Activated CD8-positive, alpha-beta T cell treated with anti-CD3 and anti-CD28 coated beads for 36 hours (primary cell): Measurements from ENCODE around the gene APOA1. TPM values are rescaled to one million over a fixed set of nuclear protein-coding genes. Genes with fewer than 3 reads are reported as not detected.

Source experiments
- ATAC-seq: fragments of 200-7000 bp; cut with Tn5 transposase; one replicate; pipeline ENCODE4 v1.10.0; 2021; ENCODE audit warnings: mild to moderate bottlenecking, moderate library complexity
- CTCF ChIA-PET: fragments of 350-600 bp; sonication (Branson Sonifier 250); formaldehyde crosslinking; loops from one replicate; lab custom pipeline; 2021; ENCODE audit warnings: antibody characterized with exemption; lab: Charles Lee
- POLR2A ChIA-PET: fragments of 350-600 bp; sonication (Branson Sonifier 250); formaldehyde crosslinking; loops from one replicate; lab custom pipeline; 2021; ENCODE audit warnings: antibody characterized with exemption; lab: Charles Lee
- DNase-seq: peaks from one replicate; pipeline ENCODE4 v3.0.0-alpha.2; 2020
- H3K27ac Mint-ChIP-seq: one replicate; pipeline ENCODE4 v1.8.0; 2021; ENCODE audit warnings: mild to moderate bottlenecking, mixed read lengths
- H3K27me3 Mint-ChIP-seq: one replicate; pipeline ENCODE4 v1.8.0; 2021; ENCODE audit warnings: mixed read lengths
- H3K36me3 Mint-ChIP-seq: one replicate; pipeline ENCODE4 v1.8.0; 2021; ENCODE audit warnings: low read depth, mixed read lengths
- H3K4me1 Mint-ChIP-seq: one replicate; pipeline ENCODE4 v1.8.0; 2021; ENCODE audit warnings: low read depth, mixed read lengths
- H3K4me3 Mint-ChIP-seq: one replicate; pipeline ENCODE4 v1.8.0; 2021; ENCODE audit warnings: mild to moderate bottlenecking, moderate library complexity, mixed read lengths
- H3K9me3 Mint-ChIP-seq: one replicate; pipeline ENCODE4 v1.8.0; 2021; ENCODE audit warnings: mixed read lengths
- intact Hi-C: fragments of 100-400 bp; cut with micrococcal nuclease; formaldehyde crosslinking; loops from one replicate; pipeline ENCODE4 v1.10.0; 2022
- total RNA-seq, 2 experiments: library from RNA; stranded (reverse); gene quantifications; one replicate each; pipeline ENCODE4 v1.2.3, GENCODE V29; 2021
- TF ChIP-seq, protein P1 (sequence below): fragments of 200-600 bp; IDR thresholded peaks from one replicate; pipeline ENCODE4 v1.8.0; 2022; ENCODE audit warnings: antibody characterized with exemption, mild to moderate bottlenecking

The APOA1 gene
- total RNA-seq, 2 experiments from 2014 or later, result not detected

DNA sequence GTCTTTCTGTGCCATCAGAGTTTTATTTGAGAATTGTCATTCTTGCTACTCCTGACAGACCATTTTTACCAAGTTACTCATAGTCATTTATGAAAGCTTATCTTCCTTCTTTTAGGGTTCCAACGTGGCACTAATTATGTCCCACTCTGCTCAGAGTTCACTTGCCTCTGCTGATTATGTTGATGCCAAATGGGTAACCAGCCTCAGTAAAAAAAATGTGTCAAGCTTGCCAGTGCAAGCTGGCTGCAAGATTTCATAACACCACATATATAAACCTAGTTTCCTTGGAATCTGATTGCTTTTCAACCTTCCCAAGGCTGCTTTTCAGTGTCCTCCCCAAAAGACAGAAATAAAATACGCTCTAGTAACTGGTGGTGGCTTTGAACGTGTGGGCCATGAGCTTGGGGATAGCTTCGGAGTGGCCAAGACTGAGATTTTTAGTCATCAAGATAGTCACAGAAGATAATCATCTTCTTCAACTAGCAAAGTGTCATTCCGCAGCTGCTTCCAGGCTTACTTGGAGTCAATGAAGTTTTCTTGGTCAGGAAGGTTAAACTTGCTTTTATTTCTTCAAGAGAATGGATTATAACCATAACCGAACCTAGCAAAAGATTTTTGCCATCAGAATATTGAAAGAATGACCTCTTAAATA is 29.5 kb upstream of the APOA1 start:
- Mint-ChIP-seq H3K27me3 (no peaks in the 10 kb centered on the region), H3K27ac (no peak overlapping the region), H3K4me1 (peaks cover 9% of the 10 kb centered on the region), H3K36me3 (peaks cover 29% of the 10 kb centered on the region), H3K9me3 (no peaks in the 10 kb centered on the region), H3K4me3 (no peak overlapping the region)
- intact Hi-C loops, result no loop called here
- POLR2A ChIA-PET, result interaction anchor here (1.2 kb wide), 1 partner anchor 8 kb away, joined by 4 read pairs; no protein-coding TSS in a partner anchor
- CTCF ChIA-PET, result interaction anchor here (1.4 to 2.8 kb wide), 5 partner anchors 13 to 239 kb away, joined by 4 to 8 read pairs (median 6); no protein-coding TSS in a partner anchor
- TF ChIP-seq, protein P1, sequence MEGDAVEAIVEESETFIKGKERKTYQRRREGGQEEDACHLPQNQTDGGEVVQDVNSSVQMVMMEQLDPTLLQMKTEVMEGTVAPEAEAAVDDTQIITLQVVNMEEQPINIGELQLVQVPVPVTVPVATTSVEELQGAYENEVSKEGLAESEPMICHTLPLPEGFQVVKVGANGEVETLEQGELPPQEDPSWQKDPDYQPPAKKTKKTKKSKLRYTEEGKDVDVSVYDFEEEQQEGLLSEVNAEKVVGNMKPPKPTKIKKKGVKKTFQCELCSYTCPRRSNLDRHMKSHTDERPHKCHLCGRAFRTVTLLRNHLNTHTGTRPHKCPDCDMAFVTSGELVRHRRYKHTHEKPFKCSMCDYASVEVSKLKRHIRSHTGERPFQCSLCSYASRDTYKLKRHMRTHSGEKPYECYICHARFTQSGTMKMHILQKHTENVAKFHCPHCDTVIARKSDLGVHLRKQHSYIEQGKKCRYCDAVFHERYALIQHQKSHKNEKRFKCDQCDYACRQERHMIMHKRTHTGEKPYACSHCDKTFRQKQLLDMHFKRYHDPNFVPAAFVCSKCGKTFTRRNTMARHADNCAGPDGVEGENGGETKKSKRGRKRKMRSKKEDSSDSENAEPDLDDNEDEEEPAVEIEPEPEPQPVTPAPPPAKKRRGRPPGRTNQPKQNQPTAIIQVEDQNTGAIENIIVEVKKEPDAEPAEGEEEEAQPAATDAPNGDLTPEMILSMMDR, result no peak
- ATAC-seq, result no peak
- no peak for DNase-seq

DNA sequence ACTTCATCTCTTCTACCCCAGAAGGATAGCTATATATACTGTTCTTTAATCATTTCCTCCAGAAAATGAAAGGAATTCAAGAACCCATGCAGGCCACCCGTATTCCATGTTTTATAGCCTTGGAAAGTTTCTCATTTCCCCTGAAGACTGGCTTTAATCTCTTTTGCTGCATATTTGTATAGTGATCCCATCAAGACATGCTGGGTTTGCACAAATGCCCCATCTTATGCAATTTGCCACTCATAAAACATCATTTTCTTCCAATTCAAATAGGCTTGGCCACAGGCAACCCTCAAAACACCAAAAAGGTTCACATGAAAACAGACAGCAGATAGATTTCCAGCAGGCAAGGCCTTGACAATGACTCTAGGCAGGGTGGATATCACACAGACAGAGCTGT is 28.3 kb upstream of the APOA1 start:
- Mint-ChIP-seq H3K4me3 (no peak overlapping the region), H3K36me3 (peaks cover 36% of the 10 kb centered on the region), H3K4me1 (peaks cover 11% of the 10 kb centered on the region), H3K27me3 (no peaks in the 10 kb centered on the region), H3K9me3 (no peaks in the 10 kb centered on the region), H3K27ac (no peak overlapping the region)
- POLR2A ChIA-PET, result interaction anchor here (1.0 kb wide), 1 partner anchor 14 kb away, joined by 3 read pairs; no protein-coding TSS in a partner anchor
- intact Hi-C loops, result no loop called here
- ATAC-seq (no peak), DNase-seq (no peak)
- CTCF ChIA-PET, result interaction anchor here (1.7 to 2.8 kb wide), 2 partner anchors 12 to 30 kb away, joined by 4 to 8 read pairs; no protein-coding TSS in a partner anchor
- TF ChIP-seq, protein P1, result no peak

DNA sequence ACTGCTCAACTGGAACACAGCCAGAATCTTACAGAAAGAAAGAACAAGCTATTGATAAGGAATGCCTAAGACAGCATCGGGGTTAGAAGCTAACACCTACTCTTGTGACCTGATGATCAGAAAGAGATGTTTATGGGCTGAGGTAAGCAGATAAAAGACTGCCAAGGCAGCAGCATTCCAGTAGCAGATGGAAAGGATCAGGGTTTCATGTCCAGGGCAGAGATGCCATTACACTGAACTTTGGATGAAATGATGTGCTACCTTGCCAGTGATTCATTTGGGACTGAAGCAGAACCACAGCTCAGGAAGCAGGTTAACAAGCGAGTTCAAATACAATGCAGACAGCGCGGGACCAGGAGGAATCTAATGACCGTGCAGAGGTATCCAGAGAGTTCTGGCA is 27.1 kb upstream of the APOA1 start:
- intact Hi-C loops, result no loop called here
- H3K9me3 Mint-ChIP-seq, result no peaks in the 10 kb centered on the region
- no peak for ATAC-seq
- CTCF ChIA-PET, result interaction anchor here (1.3 to 2.8 kb wide), 2 partner anchors 28 to 242 kb away, joined by 3 to 8 read pairs; no protein-coding TSS in a partner anchor
- H3K4me3 Mint-ChIP-seq, result no peak overlapping the region
- POLR2A ChIA-PET, result interaction anchor here (1.0 to 3.0 kb wide), 2 partner anchors 11 to 13 kb away, joined by 3 to 15 read pairs; no protein-coding TSS in a partner anchor
- H3K4me1 Mint-ChIP-seq, result peaks cover 2% of the 10 kb centered on the region
- no peaks in the 10 kb centered on the region for H3K27me3 Mint-ChIP-seq
- TF ChIP-seq, protein P1, result no peak
- no peak for DNase-seq
- no peak overlapping the region for H3K27ac Mint-ChIP-seq
- peaks cover 31% of the 10 kb centered on the region for H3K36me3 Mint-ChIP-seq

DNA sequence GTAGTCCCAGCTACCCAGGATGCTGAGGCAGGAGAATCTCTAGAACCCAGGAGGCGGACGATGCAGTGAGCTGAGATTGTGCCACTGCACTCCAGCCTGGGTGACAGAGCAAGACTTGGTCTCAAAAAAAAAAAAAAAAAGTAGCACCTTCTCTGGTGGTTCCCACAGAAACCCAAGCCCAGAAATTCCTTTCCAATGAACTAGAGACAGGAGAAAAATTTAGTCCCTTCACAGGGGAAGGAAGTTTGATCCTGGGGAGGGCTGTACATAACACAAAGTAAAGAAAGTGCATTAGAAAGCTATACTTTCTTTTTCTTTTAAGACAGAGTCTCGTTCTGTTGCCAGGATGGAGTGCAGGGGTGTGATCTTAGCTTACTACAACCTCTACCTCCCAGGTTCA is 25.5 kb upstream of the APOA1 start:
- intact Hi-C loops, result no loop called here
- H3K36me3 Mint-ChIP-seq, result peaks cover 42% of the 10 kb centered on the region

More for the DNA sequence above, 25.5 kb upstream of the APOA1 start:
- Mint-ChIP-seq H3K27me3 (no peaks in the 10 kb centered on the region), H3K27ac (no peak overlapping the region), H3K9me3 (no peaks in the 10 kb centered on the region), H3K4me3 (no peak overlapping the region), H3K4me1 (peaks cover 2% of the 10 kb centered on the region)
- ChIA-PET CTCF (interaction anchor here (1.1 to 1.3 kb wide), 2 partner anchors 27 to 243 kb away, joined by 3 to 5 read pairs; no protein-coding TSS in a partner anchor), POLR2A (interaction anchor here (3.0 kb wide), 1 partner anchor 9 kb away, joined by 15 read pairs; no protein-coding TSS in a partner anchor)
- TF ChIP-seq, protein P1, result no peak
- ATAC-seq (no peak), DNase-seq (no peak)
